MM.1S (cell line): Measurements from ENCODE around the gene CAMK2A.

Experiments used
- DNase-seq: peaks from one replicate; pipeline ENCODE4 v3.0.0-alpha.2; 2015
- H2AFZ ChIP-seq: fragments of 300-600 bp; sonication (generic); 2 replicates; pipeline ENCODE4 v1.6.0; 2016; ENCODE audit warnings: antibody characterized with exemption, low read length
- H3F3A ChIP-seq: fragments of 300-600 bp; sonication (generic); 2 replicates; pipeline ENCODE4 v1.6.1; 2016; ENCODE audit warnings: mild to moderate bottlenecking, antibody characterized with exemption, low read length, moderate library complexity, mixed read lengths; ENCODE audit not compliant: insufficient read depth
- H3K27ac ChIP-seq: fragments of 300-600 bp; sonication (generic); 2 replicates; pipeline ENCODE4 v1.5.1; 2016; ENCODE audit warnings: mild to moderate bottlenecking, low read length
- H3K27me3 ChIP-seq: fragments of 300-600 bp; sonication (generic); replicated peaks from 2 replicates; pipeline ENCODE4 v1.6.0; 2016; ENCODE audit warnings: low read length; ENCODE audit not compliant: insufficient read depth
- H3K36me3 ChIP-seq: fragments of 300-600 bp; sonication (generic); replicated peaks from 2 replicates; pipeline ENCODE4 v1.6.1; 2016; ENCODE audit warnings: mild to moderate bottlenecking, low read length, mixed read lengths; ENCODE audit not compliant: insufficient read depth
- H3K4me1 ChIP-seq: fragments of 300-600 bp; sonication (generic); 2 replicates; pipeline ENCODE4 v1.6.1; 2016; ENCODE audit warnings: low read length, mixed read lengths
- H3K4me2 ChIP-seq: fragments of 300-600 bp; sonication (generic); 2 replicates; pipeline ENCODE4 v1.6.0; 2016; ENCODE audit warnings: low read depth, low read length
- H3K4me3 ChIP-seq: fragments of 300-600 bp; sonication (generic); 2 replicates; pipeline ENCODE4 v1.5.1; 2016; ENCODE audit warnings: low read length, mixed read lengths
- H3K79me2 ChIP-seq: fragments of 300-600 bp; sonication (generic); 2 replicates; pipeline ENCODE4 v1.6.1; 2016; ENCODE audit warnings: mixed run types, low read length, mixed read lengths
- H3K9ac ChIP-seq: fragments of 300-600 bp; sonication (generic); 2 replicates; pipeline ENCODE4 v1.6.1; 2016; ENCODE audit warnings: low read length, mixed read lengths
- H3K9me2 ChIP-seq: fragments of 300-600 bp; sonication (generic); replicated peaks from 2 replicates; pipeline ENCODE4 v1.6.1; 2016; ENCODE audit warnings: mild to moderate bottlenecking, low read length, mixed read lengths; ENCODE audit not compliant: insufficient read depth
- H3K9me3 ChIP-seq: fragments of 300-600 bp; sonication (generic); replicated peaks from 2 replicates; pipeline ENCODE4 v1.6.1; 2016; ENCODE audit warnings: mild to moderate bottlenecking, low read length, mixed read lengths; ENCODE audit not compliant: insufficient read depth
- H4K20me1 ChIP-seq: fragments of 300-600 bp; sonication (generic); 2 replicates; pipeline ENCODE4 v1.6.1; 2016; ENCODE audit warnings: mild to moderate bottlenecking, low read length, moderate library complexity, mixed read lengths; ENCODE audit not compliant: insufficient read depth
- EZH2 ChIP-seq: fragments of 300-600 bp; sonication (generic); optimal IDR thresholded peaks from 2 replicates; pipeline ENCODE3; 2017; ENCODE audit warnings: low read depth, mild to moderate bottlenecking, antibody characterized with exemption, low read length, mixed read lengths
- EZH2phosphoT487 ChIP-seq: fragments of 300-600 bp; sonication (generic); IDR thresholded peaks from 2 replicates; pipeline ENCODE4 v1.6.1; 2018; ENCODE audit warnings: antibody characterized with exemption, low read length
- TF ChIP-seq, protein P1 (sequence below): fragments of 300-600 bp; sonication (generic); IDR thresholded peaks from 2 replicates; pipeline ENCODE4 v1.5.1; 2016; ENCODE audit warnings: antibody characterized with exemption, low read length, mixed read lengths

Gene CAMK2A

DNA sequence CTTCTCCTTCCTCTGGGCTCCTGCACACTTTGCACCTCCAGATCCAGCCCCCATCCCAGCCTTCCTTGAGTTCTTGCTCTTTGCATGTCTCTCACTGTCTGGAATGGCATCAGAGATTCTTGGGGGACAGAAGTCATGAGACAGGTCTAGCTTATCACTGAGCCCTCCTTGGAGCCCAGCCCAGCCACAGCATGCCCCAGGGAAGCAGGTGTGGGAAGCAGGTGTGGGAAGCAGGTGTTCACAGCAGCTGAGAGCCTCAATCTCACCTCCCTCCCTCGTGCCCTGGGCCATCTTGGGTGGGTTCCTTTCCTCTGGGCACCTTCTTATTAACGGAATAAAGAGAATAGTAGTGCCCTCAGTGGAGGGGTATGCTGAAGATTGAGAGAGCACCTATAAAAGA, 72.5 kb downstream of the CAMK2A start:
- no peak overlapping the region for H3K27ac ChIP-seq
- no peak overlapping the region for H2AFZ ChIP-seq
- no peaks in the 10 kb centered on the region for H3K79me2 ChIP-seq
- no peaks in the 10 kb centered on the region for H3K9me3 ChIP-seq
- TF ChIP-seq EZH2phosphoT487 (no peak), EZH2 (no peak)
- TF ChIP-seq, protein P1, sequence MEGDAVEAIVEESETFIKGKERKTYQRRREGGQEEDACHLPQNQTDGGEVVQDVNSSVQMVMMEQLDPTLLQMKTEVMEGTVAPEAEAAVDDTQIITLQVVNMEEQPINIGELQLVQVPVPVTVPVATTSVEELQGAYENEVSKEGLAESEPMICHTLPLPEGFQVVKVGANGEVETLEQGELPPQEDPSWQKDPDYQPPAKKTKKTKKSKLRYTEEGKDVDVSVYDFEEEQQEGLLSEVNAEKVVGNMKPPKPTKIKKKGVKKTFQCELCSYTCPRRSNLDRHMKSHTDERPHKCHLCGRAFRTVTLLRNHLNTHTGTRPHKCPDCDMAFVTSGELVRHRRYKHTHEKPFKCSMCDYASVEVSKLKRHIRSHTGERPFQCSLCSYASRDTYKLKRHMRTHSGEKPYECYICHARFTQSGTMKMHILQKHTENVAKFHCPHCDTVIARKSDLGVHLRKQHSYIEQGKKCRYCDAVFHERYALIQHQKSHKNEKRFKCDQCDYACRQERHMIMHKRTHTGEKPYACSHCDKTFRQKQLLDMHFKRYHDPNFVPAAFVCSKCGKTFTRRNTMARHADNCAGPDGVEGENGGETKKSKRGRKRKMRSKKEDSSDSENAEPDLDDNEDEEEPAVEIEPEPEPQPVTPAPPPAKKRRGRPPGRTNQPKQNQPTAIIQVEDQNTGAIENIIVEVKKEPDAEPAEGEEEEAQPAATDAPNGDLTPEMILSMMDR, result no peak
- H3K4me1 ChIP-seq, result no peaks in the 10 kb centered on the region
- H3K4me3 ChIP-seq, result no peak overlapping the region
- no peak overlapping the region for H3K4me2 ChIP-seq
- no peaks in the 10 kb centered on the region for H3K27me3 ChIP-seq
- no peaks in the 10 kb centered on the region for H3K36me3 ChIP-seq
- H3K9me2 ChIP-seq, result no peaks in the 10 kb centered on the region
- no peaks in the 10 kb centered on the region for H3F3A ChIP-seq
- no peak for DNase-seq
- no peaks in the 10 kb centered on the region for H4K20me1 ChIP-seq
- no peak overlapping the region for H3K9ac ChIP-seq

DNA sequence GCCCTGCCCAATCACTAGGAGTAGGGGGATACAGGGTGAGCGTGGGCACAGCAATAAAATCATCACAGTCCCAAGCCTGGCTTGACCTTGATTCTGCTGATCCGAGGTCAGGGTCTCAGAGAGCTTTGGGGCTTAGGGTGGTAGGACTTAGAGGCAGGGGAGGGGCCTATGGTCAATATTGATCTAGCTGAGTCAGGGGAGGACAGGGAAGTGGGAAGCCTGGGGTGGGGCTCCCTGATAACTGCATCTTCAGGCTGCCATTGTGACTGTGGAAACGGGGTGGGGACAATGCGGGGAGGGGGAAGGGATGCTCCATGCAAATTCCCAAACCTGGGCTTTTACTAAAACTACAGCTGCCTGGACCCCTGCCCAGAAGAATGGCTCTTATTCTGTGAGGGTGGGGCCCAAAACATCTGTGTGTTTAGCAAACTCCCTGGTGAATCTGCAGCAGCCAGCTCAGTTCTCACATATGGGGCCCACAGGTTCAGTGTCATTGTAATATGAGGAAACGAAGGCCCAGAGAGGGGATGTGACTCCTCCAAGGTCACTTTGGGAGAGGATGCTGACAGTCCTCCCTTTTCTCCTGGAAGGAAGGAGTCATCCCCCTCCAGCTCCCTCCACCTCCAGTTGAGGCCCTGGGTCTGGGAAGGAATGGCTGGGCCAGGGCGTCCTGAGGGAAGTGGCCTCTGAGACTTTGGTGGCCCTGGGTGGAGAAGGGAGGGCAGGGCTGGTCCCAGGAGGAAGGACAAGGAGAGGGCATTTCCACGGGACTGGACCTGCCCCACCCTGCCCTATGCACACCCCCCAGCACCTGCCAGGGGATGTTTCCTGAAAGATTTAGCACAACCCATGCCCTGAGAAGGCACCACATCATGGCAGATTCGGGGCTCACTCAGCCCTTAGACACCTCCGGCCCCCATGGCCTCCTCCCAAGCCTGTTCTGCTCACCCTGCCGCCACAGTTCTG, 73.3 kb downstream of the CAMK2A start:
- H3K4me3 ChIP-seq, result no peak overlapping the region
- no peaks in the 10 kb centered on the region for H3K36me3 ChIP-seq
- H3K9ac ChIP-seq, result no peak overlapping the region
- H3K4me1 ChIP-seq, result no peaks in the 10 kb centered on the region
- no peaks in the 10 kb centered on the region for H3K9me3 ChIP-seq
- no peaks in the 10 kb centered on the region for H3K27me3 ChIP-seq
- TF ChIP-seq EZH2, result no peak
- TF ChIP-seq, protein P1, result no peak
- no peak overlapping the region for H3K4me2 ChIP-seq
- H4K20me1 ChIP-seq, result no peaks in the 10 kb centered on the region
- no peaks in the 10 kb centered on the region for H3K9me2 ChIP-seq
- H2AFZ ChIP-seq, result no peak overlapping the region
- no peak overlapping the region for H3K27ac ChIP-seq
- no peak for DNase-seq
- H3F3A ChIP-seq, result no peaks in the 10 kb centered on the region
- no peaks in the 10 kb centered on the region for H3K79me2 ChIP-seq

DNA sequence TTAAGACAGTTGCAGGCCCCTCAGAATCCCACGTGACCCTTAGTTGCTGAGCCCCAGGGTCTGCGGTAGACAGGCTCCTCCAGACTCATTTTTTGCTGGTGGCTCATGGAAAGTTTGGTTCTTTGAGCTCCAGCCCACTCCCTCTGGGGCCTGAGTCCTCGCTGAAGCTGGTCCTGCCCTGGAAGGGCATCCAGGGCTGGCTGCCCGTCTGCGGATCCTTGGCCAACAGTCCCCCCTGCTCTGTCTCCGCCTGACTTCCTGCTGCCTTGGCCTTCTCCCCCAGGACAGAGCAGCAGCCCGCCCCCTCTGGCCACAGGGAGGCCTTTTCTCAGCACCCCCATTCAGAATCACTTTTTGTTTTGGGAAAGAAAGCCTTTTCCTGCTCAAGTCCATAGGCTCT, 75.3 kb downstream of the CAMK2A start:
- no peak overlapping the region for H2AFZ ChIP-seq
- no peaks in the 10 kb centered on the region for H3K36me3 ChIP-seq
- H3F3A ChIP-seq, result no peaks in the 10 kb centered on the region
- H3K79me2 ChIP-seq, result no peaks in the 10 kb centered on the region
- H4K20me1 ChIP-seq, result no peaks in the 10 kb centered on the region
- no peak overlapping the region for H3K27ac ChIP-seq
- H3K4me2 ChIP-seq, result no peak overlapping the region
- H3K9me3 ChIP-seq, result no peaks in the 10 kb centered on the region
- H3K4me3 ChIP-seq, result no peak overlapping the region
- peaks cover under 1% of the 10 kb centered on the region; the same call in 1 of the 2 replicates for H3K27me3 ChIP-seq
- H3K9ac ChIP-seq, result no peak overlapping the region
- no peak for DNase-seq
- H3K4me1 ChIP-seq, result no peaks in the 10 kb centered on the region
- TF ChIP-seq EZH2 (no peak), EZH2phosphoT487 (no peak)
- TF ChIP-seq, protein P1, result no peak
- no peaks in the 10 kb centered on the region for H3K9me2 ChIP-seq
